HCT116 (cell line): Measurements from ENCODE around the gene SUPT5H.

Experiments
- EZH2 ChIP-seq: fragments of 200-600 bp; sonication (generic); IDR thresholded peaks from 2 replicates; pipeline ENCODE4 v1.6.1; 2017; ENCODE audit warnings: antibody characterized with exemption, mixed run types
- FOSL1 ChIP-seq: IDR thresholded peaks from 2 replicates; pipeline ENCODE4 v1.6.1; 2012; ENCODE audit warnings: low read depth
- JUND ChIP-seq: IDR thresholded peaks from 2 replicates; pipeline ENCODE4 v1.6.1; 2012
- POLR2A ChIP-seq: IDR thresholded peaks from 2 replicates; pipeline ENCODE4 v1.7.0; 2011; ENCODE audit warnings: borderline replicate concordance; ENCODE audit not compliant: insufficient read depth, insufficient read length; ENCODE audit errors: extremely low read depth
- POLR2AphosphoS5 ChIP-seq: IDR thresholded peaks from 2 replicates; pipeline ENCODE4 v1.6.1; 2011; ENCODE audit warnings: mild to moderate bottlenecking, low read depth, low read length, moderate library complexity
- RAD21 ChIP-seq: IDR thresholded peaks from 2 replicates; pipeline ENCODE4 v1.6.1; 2012; ENCODE audit warnings: low read depth, mild to moderate bottlenecking
- SIN3A ChIP-seq: IDR thresholded peaks from 2 replicates; pipeline ENCODE4 v1.6.1; 2012; ENCODE audit warnings: low read depth
- SP1 ChIP-seq: IDR thresholded peaks from 2 replicates; pipeline ENCODE4 v1.6.1; 2012; ENCODE audit warnings: low read depth
- SRF ChIP-seq: IDR thresholded peaks from 2 replicates; pipeline ENCODE4 v1.6.1; 2012; ENCODE audit warnings: low read depth
- YY1 ChIP-seq: IDR thresholded peaks from 2 replicates; pipeline ENCODE4 v1.6.1; 2011; ENCODE audit warnings: low read length, low read depth, moderate library complexity, mild to moderate bottlenecking; ENCODE audit not compliant: insufficient replicate concordance; ENCODE audit errors: extremely low read depth
- ZNF274 ChIP-seq: fragments of 200-500 bp; sonication (Bioruptor generic); IDR thresholded peaks from 2 replicates; pipeline ENCODE4 v1.6.1; 2014; ENCODE audit warnings: mild to moderate bottlenecking, low read depth, low read length, inconsistent platforms
- TF ChIP-seq, protein P1 (sequence below), 3 experiments: fragments of 200-600 bp in 1 of 3; sonication (generic) in 1 of 3; IDR thresholded peaks in 2 of 3; conservative IDR thresholded peaks in 1 of 3; 2 replicates each; pipeline ENCODE4 v1.5.1; 2012 to 2017; ENCODE audit warnings: low read depth in 2 of 3, low read length in 2 of 3, antibody characterized with exemption in 1 of 3, borderline replicate concordance in 1 of 3, control low read depth in 1 of 3, mild to moderate bottlenecking in 1 of 3, mixed read lengths in 1 of 3, mixed run types in 1 of 3, moderate library complexity in 1 of 3; ENCODE audit not compliant: insufficient read depth in 1 of 3
- TF ChIP-seq, protein P2 (sequence below): IDR thresholded peaks from 2 replicates; pipeline ENCODE4 v1.6.1; 2012
- TF ChIP-seq, protein P3 (sequence below): IDR thresholded peaks from 2 replicates; pipeline ENCODE4 v1.6.1; 2012; ENCODE audit warnings: low read depth

- TF ChIP-seq, protein P1, sequence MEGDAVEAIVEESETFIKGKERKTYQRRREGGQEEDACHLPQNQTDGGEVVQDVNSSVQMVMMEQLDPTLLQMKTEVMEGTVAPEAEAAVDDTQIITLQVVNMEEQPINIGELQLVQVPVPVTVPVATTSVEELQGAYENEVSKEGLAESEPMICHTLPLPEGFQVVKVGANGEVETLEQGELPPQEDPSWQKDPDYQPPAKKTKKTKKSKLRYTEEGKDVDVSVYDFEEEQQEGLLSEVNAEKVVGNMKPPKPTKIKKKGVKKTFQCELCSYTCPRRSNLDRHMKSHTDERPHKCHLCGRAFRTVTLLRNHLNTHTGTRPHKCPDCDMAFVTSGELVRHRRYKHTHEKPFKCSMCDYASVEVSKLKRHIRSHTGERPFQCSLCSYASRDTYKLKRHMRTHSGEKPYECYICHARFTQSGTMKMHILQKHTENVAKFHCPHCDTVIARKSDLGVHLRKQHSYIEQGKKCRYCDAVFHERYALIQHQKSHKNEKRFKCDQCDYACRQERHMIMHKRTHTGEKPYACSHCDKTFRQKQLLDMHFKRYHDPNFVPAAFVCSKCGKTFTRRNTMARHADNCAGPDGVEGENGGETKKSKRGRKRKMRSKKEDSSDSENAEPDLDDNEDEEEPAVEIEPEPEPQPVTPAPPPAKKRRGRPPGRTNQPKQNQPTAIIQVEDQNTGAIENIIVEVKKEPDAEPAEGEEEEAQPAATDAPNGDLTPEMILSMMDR (IDR thresholded peaks at IDR 0.05 in 2 of 3, conservative IDR thresholded peaks at IDR 0.05 in 1 of 3; ENCODE audit: borderline replicate concordance in 1 of 3, insufficient read depth in 1 of 3, low read depth in 2 of 3, low read length in 2 of 3) = peak in 1 of 3 experiments; percentile 10; a peak in 1 of 6 replicates
- TF ChIP-seq SRF (no peak), SP1 (no peak), RAD21 (no peak), ZNF274 (no peak), EZH2 (no peak), FOSL1 (no peak), SIN3A (no peak), POLR2A (no peak), YY1 (no peak), JUND (no peak), POLR2AphosphoS5 (no peak)
- TF ChIP-seq, protein P2, sequence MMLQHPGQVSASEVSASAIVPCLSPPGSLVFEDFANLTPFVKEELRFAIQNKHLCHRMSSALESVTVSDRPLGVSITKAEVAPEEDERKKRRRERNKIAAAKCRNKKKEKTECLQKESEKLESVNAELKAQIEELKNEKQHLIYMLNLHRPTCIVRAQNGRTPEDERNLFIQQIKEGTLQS = no peak
- TF ChIP-seq, protein P3, sequence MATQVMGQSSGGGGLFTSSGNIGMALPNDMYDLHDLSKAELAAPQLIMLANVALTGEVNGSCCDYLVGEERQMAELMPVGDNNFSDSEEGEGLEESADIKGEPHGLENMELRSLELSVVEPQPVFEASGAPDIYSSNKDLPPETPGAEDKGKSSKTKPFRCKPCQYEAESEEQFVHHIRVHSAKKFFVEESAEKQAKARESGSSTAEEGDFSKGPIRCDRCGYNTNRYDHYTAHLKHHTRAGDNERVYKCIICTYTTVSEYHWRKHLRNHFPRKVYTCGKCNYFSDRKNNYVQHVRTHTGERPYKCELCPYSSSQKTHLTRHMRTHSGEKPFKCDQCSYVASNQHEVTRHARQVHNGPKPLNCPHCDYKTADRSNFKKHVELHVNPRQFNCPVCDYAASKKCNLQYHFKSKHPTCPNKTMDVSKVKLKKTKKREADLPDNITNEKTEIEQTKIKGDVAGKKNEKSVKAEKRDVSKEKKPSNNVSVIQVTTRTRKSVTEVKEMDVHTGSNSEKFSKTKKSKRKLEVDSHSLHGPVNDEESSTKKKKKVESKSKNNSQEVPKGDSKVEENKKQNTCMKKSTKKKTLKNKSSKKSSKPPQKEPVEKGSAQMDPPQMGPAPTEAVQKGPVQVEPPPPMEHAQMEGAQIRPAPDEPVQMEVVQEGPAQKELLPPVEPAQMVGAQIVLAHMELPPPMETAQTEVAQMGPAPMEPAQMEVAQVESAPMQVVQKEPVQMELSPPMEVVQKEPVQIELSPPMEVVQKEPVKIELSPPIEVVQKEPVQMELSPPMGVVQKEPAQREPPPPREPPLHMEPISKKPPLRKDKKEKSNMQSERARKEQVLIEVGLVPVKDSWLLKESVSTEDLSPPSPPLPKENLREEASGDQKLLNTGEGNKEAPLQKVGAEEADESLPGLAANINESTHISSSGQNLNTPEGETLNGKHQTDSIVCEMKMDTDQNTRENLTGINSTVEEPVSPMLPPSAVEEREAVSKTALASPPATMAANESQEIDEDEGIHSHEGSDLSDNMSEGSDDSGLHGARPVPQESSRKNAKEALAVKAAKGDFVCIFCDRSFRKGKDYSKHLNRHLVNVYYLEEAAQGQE = no peak
Observed at GRCh38 chr19:39415111-39416046, 30.0 kb upstream of the SUPT5H start.
